ENCODE results near the gene SF1.

The SF1 gene

DNA sequence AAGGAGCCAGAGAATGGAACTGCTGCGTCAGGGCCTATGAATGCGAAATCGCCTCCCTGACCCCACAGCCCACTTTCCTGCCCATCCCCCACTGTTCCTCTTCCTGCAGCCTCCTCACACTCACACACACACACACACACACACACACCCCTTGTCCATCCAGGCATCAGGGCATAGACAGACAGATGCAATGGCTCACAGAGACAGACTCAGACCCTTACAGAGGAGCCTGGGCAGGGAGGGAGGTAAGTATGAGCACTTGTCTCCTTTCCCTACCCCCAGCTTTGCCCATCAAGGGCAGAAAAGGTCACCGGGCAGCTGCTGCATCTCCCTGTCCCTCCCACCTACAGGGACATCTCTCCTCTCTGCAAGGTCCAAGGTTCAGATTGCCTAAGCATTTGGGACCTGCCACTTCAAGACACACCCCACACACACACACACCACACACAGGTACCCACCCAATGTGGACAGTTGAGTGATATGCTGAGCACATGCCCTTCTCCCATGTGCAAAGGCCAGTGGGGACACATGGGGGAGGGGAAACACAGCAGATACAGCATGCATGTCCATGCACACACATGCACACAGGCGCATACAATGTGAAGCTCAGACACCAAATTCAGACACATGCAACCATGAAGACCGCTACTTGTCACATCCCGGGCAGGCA lies 53.3 kb downstream of the SF1 start:
- Histone ChIP-seq H3K9me3 (ENCODE audit: control insufficient read depth, insufficient read depth, low read length) (no peaks in the 10 kb centered on the region), H3K9ac (ENCODE audit: low read depth, low read length) (no peak overlapping the region), H3K36me3 (ENCODE audit: insufficient read depth, low read length) (no peaks in the 10 kb centered on the region), H3K4me1 (ENCODE audit: insufficient read depth, low read length) (peaks cover 29% of the 10 kb centered on the region)

GRCh38 chr11:64723907-64724862 lies 54.2 kb downstream of the SF1 start:
- Histone ChIP-seq H3K4me1 (ENCODE audit: insufficient read depth, low read length) (peaks cover 29% of the 10 kb centered on the region), H3K9me3 (ENCODE audit: control insufficient read depth, insufficient read depth, low read length) (no peaks in the 10 kb centered on the region), H3K9ac (ENCODE audit: low read depth, low read length) (no peak overlapping the region; the same call in 1 of the 2 replicates), H3K36me3 (ENCODE audit: insufficient read depth, low read length) (no peaks in the 10 kb centered on the region)

GRCh38 chr11:64723117-64723906 lies 55.0 kb downstream of the SF1 start, which contains the start of gene NRXN2:
NRXN2 (minus strand) TSS chr11:64723197; CDS start chr11:64713699, 9,498 bp downstream.
- Histone ChIP-seq H3K9me3 (ENCODE audit: control insufficient read depth, insufficient read depth, low read length) (no peaks in the 10 kb centered on the region), H3K4me1 (ENCODE audit: insufficient read depth, low read length) (peaks cover 29% of the 10 kb centered on the region), H3K36me3 (ENCODE audit: insufficient read depth, low read length) (no peaks in the 10 kb centered on the region), H3K9ac (ENCODE audit: low read depth, low read length) (peak within 1 kb of the TSS; percentile 87)

DNA sequence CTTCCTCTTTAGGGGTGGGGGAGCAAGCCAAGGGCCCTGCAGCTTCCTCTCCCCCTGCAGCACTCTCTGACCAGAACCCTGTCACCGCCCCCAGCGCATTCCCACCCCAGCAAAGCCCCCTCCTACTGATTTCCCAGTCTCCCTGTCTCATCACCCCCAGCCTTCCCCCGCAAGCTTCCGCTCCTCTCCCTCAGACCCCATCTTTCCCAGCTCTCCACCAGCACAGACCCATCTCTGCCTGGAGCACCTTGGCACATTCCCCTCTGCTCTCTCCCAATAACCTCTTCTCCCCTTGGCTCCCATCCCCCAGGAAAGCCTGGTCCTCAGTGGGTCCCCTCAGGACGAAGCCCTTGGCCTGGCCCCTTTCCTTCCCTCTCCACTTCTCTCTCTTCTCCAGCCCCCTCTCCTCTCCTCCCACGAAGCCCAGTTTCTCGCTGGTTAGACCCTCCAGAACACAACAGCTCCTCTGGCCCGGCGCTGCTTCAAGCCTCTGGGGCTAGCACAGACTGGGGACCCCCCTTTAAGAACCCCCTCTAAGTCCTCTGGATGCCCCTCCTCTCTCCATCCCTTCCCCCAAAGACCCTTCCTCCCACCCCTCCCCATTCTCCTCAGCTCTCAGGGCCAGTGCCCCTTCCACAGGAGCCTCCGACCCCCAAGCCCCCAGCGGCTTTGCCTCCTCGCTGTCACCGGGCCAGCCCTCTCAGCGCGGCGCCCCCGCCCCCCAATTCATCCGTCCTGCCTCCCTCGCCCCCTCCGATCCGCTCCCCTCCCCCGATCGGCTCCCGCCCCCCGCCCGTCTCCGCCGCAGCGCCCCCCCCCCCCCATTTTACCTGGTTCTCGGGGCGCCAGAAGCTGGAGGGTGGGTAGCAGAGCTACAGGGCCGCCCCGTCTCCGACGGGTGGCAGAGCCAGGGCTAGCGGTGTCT lies 55.9 kb downstream of the SF1 start:
- no peaks in the 10 kb centered on the region for H3K9me3 ChIP-seq (ENCODE audit: control insufficient read depth, insufficient read depth, low read length)
- H3K9ac ChIP-seq (ENCODE audit: low read depth, low read length), result no peak overlapping the region
- peaks cover 29% of the 10 kb centered on the region for H3K4me1 ChIP-seq (ENCODE audit: insufficient read depth, low read length)
- no peaks in the 10 kb centered on the region for H3K36me3 ChIP-seq (ENCODE audit: insufficient read depth, low read length)

GRCh38 chr11:64721359-64721699 lies 57.0 kb downstream of the SF1 start:
- Histone ChIP-seq H3K9ac (ENCODE audit: low read depth, low read length) (no peak overlapping the region), H3K36me3 (ENCODE audit: insufficient read depth, low read length) (no peaks in the 10 kb centered on the region), H3K4me1 (ENCODE audit: insufficient read depth, low read length) (peaks cover 30% of the 10 kb centered on the region), H3K9me3 (ENCODE audit: control insufficient read depth, insufficient read depth, low read length) (no peaks in the 10 kb centered on the region)

DNA sequence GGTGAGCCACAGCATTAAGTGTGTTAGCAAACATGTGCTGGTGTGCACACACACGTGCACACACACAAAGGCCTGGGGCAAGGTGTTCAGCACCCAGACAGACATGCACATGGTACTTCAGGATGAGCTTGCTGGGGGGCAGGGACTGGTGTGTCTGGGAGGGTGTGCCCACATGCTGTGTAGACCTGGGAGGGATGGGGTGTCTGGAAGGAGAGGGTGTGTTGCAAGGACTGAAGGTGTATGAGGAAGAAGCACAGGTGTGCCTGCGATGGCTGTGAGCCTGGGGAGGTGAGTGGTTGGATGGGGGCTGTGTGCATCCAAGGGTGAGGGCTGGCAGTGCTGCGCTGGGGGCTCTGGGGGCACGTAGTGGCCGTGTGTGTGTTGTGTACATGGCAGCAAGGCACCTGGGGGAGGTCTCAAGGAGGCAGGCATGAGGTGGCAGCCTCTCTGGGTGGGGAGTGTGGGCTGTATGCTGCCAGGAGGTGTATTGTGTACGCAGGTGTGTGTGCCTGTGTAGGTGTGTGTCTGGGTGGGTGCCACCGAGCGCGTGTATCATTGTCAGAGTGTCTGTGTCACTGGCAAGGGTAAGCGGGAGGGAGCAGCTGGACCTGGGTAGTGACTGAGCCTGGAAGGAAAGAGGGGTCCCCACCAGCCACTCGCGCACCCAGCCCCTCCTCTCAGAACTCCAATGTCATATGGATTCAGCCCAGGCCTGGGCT lies 57.5 kb downstream of the SF1 start:
- Histone ChIP-seq H3K9me3 (ENCODE audit: control insufficient read depth, insufficient read depth, low read length) (no peaks in the 10 kb centered on the region), H3K36me3 (ENCODE audit: insufficient read depth, low read length) (no peaks in the 10 kb centered on the region), H3K4me1 (ENCODE audit: insufficient read depth, low read length) (peaks cover 27% of the 10 kb centered on the region), H3K9ac (ENCODE audit: low read depth, low read length) (no peak overlapping the region)

GRCh38 chr11:64720167-64720566 lies 58.2 kb downstream of the SF1 start:
- no peaks in the 10 kb centered on the region for H3K9me3 ChIP-seq (ENCODE audit: control insufficient read depth, insufficient read depth, low read length)
- H3K4me1 ChIP-seq (ENCODE audit: insufficient read depth, low read length), result peaks cover 21% of the 10 kb centered on the region
- no peak overlapping the region for H3K9ac ChIP-seq (ENCODE audit: low read depth, low read length)
- no peaks in the 10 kb centered on the region for H3K36me3 ChIP-seq (ENCODE audit: insufficient read depth, low read length)

DNA sequence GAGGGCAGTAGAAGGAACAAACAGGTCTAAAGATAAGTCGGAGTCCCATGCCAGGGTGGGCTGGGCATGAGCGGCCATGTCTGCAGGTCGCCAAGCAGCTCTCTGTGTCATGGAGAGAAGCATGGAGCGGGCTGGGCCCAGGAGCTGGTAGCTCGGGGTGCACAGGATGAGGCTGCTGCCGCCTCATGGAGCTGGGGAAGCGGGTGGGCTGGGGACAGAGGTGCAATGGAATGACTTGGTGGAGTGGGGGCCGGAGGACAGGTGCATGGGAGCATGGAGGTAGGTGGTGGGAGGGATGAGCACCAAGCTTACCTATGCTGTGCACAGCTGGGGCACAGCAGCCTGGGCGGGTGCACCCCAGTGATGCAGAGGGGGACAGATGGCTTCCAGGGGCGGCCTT lies 58.9 kb downstream of the SF1 start:
- Histone ChIP-seq H3K4me1 (ENCODE audit: insufficient read depth, low read length) (peaks cover 20% of the 10 kb centered on the region), H3K9ac (ENCODE audit: low read depth, low read length) (no peak overlapping the region), H3K36me3 (ENCODE audit: insufficient read depth, low read length) (no peaks in the 10 kb centered on the region)

GRCh38 chr11:64718780-64719124 lies 59.6 kb downstream of the SF1 start:
- Histone ChIP-seq H3K4me1 (ENCODE audit: insufficient read depth, low read length) (peaks cover 16% of the 10 kb centered on the region; the same call in 1 of the 2 replicates), H3K9ac (ENCODE audit: low read depth, low read length) (no peak overlapping the region), H3K36me3 (ENCODE audit: insufficient read depth, low read length) (no peaks in the 10 kb centered on the region), H3K9me3 (ENCODE audit: control insufficient read depth, insufficient read depth, low read length) (no peaks in the 10 kb centered on the region)

More for the DNA sequence above, 58.9 kb downstream of the SF1 start:
- no peaks in the 10 kb centered on the region for H3K9me3 ChIP-seq (ENCODE audit: control insufficient read depth, insufficient read depth, low read length)

DNA sequence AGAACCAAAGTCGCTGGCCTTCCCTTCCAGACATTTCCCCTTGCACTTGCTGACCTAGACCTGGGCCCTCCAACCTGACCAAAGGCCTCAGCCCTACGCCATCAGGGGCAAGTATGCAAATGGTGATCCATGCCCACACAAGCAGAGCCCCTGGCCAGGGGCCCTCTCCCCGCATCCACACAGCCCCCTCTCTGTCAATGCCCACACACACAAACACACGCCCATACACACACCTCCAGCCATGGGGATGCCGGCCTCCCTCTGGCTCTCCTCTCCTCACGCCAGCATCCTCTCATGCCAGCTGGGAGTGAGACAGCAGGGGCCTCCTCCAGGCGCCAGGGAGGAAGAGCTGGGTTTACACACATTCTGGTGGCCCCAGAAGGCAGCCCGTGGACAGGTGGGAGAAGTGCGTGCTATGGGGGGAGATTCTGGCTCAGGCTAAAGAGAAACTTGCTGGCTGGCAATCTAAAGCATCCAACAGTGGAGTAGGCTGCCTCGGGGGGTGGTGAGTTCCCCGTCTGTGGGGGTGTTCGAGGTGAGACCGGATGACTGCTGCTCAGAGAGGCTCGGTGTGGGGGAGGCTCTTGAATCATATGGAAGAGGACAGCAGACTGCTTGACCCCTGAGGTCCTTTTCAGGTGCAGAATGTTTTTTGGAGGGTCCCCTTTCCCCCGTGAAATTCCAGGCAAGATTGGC lies 60.1 kb downstream of the SF1 start:
- Histone ChIP-seq H3K36me3 (ENCODE audit: insufficient read depth, low read length) (no peaks in the 10 kb centered on the region), H3K4me1 (ENCODE audit: insufficient read depth, low read length) (peaks cover 14% of the 10 kb centered on the region; the same call in 1 of the 2 replicates), H3K9ac (ENCODE audit: low read depth, low read length) (no peak overlapping the region), H3K9me3 (ENCODE audit: control insufficient read depth, insufficient read depth, low read length) (no peaks in the 10 kb centered on the region)

DNA sequence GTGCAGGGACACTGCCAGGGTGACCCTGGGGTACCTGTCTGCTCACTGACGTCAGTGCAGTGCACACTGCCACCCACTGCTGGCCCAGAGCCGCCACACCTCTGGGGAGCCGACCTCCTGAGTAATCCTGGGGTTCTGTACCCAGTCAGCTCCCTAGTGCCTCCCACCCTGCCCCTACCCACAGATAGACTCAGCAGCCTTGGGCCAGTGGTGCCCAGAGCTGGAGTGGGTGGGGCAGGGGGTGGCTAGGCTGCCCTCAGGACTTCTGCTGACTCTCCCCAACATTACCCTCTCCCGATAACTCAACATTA lies 61.1 kb downstream of the SF1 start:
- peaks cover 14% of the 10 kb centered on the region; the same call in 1 of the 2 replicates for H3K4me1 ChIP-seq (ENCODE audit: insufficient read depth, low read length)
- H3K36me3 ChIP-seq (ENCODE audit: insufficient read depth, low read length), result no peaks in the 10 kb centered on the region
- H3K9ac ChIP-seq (ENCODE audit: low read depth, low read length), result no peak overlapping the region
- H3K9me3 ChIP-seq (ENCODE audit: control insufficient read depth, insufficient read depth, low read length), result no peaks in the 10 kb centered on the region

DNA sequence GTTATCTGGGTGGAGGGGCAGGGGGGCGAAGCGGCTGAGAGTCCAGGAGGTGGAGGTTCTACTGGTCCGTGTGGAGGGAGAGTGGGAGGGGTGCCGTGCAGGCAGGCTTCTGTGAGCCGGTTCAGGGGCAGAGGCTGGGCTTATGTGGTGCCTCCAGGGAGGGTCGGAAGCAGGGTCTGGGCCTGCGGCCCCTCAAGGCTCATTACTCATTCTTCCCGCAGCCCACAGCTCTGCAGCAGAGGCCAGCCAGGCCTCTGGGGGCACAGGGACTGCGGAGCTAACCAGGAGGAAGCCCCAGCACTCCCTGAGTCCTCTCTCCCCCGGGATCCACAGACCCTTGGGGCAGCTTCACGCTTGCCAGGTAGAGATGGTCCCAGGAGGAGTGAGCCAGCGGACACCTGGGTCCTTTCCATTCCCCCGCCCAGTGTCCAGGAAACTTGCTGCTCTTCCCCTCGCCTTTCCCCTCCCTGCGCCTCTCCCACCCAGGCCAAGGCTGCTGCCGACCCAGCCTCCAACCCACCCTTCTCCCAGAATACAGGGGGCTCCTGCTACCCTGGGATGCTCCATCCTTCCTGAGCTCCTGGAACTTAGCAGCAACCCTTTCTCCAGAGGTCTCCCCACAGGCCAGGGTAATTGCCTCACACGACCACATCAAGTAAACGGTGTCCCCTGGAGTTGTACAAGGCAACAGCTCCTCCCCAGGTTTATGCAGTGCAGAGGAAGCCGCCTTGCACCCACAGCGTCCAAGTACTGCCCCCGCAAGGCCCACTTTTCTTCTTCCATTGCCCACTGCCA lies 61.7 kb downstream of the SF1 start:
- Histone ChIP-seq H3K36me3 (ENCODE audit: insufficient read depth, low read length) (no peaks in the 10 kb centered on the region), H3K9ac (ENCODE audit: low read depth, low read length) (no peak overlapping the region), H3K4me1 (ENCODE audit: insufficient read depth, low read length) (peaks cover 14% of the 10 kb centered on the region; the same call in 1 of the 2 replicates), H3K9me3 (ENCODE audit: control insufficient read depth, insufficient read depth, low read length) (no peaks in the 10 kb centered on the region)
